ENCODE results near the gene ACKR1. TPM values are rescaled to one million over a fixed set of nuclear protein-coding genes. Genes with fewer than 3 reads are reported as not detected.

Gene ACKR1, protein sequence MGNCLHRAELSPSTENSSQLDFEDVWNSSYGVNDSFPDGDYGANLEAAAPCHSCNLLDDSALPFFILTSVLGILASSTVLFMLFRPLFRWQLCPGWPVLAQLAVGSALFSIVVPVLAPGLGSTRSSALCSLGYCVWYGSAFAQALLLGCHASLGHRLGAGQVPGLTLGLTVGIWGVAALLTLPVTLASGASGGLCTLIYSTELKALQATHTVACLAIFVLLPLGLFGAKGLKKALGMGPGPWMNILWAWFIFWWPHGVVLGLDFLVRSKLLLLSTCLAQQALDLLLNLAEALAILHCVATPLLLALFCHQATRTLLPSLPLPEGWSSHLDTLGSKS
- total RNA-seq = under 0.01 TPM in 1 of 2 replicates, not detected in the other

DNA sequence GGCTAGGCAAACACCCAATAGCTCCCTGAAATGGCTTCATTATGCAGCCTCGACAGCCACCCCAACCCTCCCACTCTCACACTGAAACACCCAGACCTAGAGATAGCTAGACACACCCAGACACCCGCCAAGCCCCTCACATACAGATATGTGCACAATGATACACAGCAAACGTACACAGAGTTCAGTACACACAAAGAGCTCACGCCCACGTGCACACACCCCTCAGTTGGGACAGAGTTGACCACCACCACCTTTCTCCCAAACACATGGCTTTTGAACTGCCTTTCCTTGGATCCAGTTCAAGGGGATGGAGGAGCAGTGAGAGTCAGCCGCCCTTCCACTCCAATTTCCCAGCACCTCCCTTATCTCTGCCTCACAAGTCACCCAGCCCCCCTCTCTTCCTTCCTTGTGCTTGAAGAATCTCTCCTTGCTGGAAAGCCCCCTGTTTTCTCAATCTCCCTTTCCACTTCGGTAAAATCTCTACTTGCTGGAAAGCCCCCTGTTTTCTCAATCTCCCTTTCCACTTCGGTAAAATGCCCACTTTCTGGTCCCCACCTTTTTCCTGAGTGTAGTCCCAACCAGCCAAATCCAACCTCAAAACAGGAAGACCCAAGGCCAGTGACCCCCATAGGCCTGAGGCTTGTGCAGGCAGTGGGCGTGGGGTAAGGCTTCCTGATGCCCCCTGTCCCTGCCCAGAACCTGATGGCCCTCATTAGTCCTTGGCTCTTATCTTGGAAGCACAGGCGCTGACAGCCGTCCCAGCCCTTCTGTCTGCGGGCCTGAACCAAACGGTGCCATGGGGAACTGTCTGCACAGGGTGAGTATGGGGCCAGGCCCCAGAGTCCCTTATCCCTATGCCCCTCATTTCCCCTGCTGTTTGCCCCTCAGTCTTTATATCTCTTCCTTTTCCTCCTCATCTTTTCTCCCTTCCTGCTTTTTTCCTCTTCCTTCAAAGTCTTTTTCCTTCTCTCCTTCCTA, at the start of gene ACKR1:
ACKR1 (plus strand) TSS at position 715 of the 981 bp plus-strand sequence; CDS start at position 800, 85 bp downstream.
- DNase-seq (ENCODE audit: low read depth in 2 of 2) = no peak

DNA sequence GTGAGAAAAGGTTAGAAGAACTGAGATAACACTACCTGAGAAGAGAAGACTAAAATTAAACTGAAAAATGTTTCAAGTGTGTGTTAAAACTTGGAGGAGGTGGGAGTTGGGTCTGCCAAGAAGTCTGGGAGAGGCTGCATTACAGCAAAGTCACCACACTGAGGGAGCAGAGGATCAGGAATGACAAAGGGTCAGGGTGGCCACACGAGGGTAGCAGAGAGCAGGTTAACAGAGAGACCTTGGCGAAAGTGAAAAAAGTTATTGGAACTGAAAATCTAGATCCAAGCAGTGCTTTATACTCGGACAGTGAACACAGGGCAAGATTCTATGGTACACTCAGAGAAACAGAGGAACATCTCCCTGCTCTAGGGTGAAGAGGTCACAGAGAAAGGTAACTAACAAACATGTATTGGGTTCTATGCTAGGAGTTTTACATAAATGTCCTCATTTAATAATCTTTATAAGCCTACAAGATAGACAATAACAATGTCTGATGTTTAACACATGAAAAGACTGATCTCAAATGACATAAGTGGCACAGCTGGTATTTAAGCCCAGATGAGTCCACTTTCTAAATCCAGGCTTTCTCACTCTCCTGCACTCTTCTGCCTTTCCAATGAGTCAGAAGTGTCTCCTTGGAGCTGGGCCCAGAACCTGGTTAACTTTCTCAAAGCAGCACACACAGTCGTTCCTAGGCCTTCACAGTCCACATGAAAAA, 43.5 kb upstream of the ACKR1 start:
- peak; percentile 53 to 78 for DNase-seq (ENCODE audit: low read depth in 2 of 2)

DNA sequence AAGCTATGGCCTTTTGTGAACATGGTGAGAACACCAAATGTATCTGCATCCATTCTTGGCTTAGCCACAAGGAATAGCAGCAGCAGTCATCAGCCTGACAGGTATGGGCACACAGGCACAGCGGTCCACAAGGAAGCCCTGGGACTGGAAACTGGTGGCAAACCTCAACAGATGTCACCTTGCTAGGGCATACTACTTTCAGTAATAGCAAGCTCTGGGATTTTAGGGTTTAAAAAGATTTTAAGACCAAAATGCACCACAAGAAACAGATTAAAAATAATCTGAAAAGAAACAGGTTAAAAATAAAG, 43.0 kb upstream of the ACKR1 start:
- no peak for DNase-seq (ENCODE audit: low read depth in 2 of 2)

DNA sequence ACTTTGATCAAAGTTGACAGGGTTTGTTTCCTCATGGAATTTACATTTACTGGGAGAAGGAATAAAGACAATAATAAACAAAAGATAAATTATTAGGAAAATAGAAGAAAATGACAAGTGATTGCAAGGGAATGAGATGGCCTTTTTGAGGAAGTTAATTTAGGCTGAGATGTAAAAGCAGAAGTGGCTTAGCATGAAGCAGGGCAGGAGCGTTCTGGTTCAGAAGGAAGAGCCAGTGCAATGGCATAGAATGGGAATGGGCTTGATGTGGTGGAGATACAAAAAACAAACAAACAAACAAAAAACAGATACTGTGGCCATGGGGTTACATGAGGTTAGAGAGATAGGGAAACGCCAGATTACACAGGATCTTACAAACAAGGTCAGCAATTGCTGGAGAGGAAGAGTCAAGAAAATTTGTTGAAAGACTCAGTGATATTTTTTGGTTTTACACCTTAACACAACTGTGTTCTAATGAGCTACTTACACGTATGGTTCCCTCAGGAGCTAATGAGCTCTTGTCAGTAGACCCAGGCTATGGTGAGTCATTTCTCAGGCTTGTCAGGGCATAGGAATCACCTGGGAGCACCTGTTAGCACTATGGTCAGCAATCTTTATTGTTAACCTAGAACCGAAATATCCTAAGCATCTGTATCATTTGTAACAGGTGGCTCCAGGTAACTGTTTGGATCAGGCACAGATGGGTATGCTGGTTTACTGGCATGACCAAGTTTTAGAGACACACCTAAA, 42.0 kb upstream of the ACKR1 start:
- DNase-seq (ENCODE audit: low read depth in 2 of 2) = no peak

DNA sequence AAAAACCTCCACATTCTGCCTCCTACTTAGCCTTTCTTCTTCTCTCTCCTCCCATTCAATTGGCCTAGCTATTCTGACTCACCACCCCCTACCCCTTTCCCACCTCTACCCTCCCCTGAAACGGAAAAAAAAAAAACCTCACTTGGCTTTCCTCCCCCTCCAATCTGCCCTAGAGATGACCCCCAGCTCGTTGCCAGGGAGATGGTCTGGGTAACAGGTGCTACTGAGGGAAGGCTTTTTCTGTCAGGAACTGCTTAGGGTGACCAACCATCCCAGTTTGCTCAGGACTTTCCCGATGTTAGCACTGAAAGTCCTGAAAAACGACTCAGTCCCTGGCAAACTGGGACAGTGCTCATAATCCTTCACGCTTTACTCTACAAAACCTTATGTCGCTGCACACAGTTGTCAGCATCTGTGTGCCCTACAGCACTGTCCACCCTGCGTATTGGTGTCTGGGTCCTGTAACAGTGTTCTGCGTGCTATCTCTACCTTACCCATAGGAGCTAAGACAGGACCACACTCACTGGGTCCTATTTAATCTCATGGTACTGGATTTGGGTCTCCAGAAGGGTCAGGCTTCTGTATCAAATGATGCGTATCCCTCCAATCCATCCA, 41.0 kb upstream of the ACKR1 start:
- DNase-seq (ENCODE audit: low read depth in 2 of 2) = no peak

DNA sequence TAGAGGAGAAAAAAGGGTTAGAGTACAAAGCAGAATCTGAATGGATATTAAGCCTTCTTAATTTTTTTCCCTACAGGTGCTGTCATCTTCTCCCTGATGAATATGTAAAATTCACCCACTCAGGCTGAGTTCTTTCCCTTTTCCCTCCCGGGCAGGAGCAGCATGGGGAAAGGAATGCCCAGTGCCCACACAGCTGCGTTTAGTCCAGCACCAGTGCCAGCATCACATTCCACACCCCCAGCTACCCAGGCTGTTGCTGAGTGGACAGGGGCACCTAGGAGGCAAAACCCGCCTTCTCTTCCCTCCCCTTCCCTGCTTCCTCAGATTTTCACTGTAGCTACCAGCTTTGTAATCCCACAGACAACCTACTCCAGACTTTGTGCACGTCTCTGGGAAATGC, 36.6 kb upstream of the ACKR1 start:
- DNase-seq (ENCODE audit: low read depth in 2 of 2) = no peak

DNA sequence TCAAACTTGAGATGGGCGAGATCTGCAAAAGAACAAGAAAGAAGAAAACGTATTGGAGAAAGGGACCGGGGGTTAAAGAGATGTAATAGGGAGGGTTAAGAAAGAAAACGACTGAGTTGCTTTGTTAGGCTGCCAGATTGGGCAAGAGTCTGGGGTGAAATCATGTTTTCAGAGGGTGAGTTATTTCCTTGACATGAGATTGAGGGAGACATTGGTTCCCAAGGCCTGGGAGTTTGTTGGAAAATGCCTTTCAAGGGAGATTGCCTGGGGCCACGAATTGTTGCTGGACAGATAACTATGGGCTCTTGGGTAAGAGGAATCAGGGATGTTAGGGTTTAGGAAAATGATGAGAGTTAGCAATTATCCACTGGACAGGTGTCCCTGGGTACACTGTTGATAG, 34.0 kb upstream of the ACKR1 start:
- DNase-seq (ENCODE audit: low read depth in 2 of 2) = no peak

DNA sequence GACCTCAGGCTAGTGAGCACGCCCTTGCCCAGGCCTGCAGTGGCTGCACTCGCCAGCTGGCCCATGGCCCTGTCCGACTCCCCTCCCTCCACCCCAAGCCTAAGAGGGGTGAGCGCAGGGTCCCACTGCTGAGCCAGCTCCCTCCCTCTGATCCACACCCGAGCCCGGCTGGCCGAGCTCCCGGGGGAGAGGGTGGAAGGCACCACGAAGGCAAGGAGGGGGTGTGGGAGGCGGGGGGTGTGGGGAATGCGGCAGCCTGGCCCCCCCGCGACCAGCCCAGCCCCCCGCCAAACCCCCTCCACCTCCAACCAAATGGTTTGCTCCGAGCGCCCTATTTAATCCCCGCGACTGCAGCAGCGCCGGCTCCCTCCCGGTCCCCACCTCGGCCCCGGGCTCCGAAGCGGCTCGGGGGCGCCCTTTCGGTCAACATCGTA, 33.4 kb upstream of the ACKR1 start, which contains the start of gene CADM3:
CADM3 (plus strand) TSS at position 362 of the 434 bp plus-strand sequence. CDS start 151 bp downstream, outside the sequence.
- no peak for DNase-seq (ENCODE audit: low read depth in 2 of 2)

DNA sequence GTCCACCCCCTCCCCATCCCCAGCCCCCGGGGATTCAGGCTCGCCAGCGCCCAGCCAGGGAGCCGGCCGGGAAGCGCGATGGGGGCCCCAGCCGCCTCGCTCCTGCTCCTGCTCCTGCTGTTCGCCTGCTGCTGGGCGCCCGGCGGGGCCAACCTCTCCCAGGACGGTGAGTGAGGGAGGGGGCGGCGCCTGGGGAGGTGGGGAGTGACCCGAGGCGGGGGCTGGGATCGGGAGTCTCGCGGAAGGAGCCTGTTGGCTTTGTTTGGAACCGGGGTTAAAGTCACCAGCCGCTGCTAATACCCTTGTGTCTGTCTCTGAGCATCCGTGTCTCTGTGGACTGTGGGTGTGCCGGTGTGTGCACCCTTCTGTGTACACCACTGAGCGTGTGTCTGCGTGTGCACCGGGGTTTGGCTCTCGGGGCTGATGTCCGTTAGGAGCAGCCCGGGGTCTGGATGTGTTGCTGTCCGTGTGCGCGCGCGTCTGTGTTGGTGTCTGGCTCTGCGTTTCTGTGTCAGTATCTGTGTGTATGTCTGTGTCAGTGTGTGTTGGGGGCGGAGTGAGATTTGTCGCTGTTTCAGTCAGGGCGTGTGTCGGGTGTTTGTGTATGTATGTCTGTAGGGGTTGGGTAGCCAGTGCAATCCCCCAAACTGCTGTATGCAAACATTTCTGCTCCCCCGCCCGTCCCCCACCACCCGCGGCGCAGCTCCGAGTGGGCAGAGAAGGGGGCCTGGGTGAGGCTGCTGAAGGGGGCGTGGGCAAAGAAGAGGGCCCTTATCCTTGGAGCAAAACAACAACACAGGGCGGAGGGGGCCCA, 32.8 kb upstream of the ACKR1 start:
- peak in 1 of 2 donors; percentile 12 for DNase-seq (ENCODE audit: low read depth in 2 of 2)

DNA sequence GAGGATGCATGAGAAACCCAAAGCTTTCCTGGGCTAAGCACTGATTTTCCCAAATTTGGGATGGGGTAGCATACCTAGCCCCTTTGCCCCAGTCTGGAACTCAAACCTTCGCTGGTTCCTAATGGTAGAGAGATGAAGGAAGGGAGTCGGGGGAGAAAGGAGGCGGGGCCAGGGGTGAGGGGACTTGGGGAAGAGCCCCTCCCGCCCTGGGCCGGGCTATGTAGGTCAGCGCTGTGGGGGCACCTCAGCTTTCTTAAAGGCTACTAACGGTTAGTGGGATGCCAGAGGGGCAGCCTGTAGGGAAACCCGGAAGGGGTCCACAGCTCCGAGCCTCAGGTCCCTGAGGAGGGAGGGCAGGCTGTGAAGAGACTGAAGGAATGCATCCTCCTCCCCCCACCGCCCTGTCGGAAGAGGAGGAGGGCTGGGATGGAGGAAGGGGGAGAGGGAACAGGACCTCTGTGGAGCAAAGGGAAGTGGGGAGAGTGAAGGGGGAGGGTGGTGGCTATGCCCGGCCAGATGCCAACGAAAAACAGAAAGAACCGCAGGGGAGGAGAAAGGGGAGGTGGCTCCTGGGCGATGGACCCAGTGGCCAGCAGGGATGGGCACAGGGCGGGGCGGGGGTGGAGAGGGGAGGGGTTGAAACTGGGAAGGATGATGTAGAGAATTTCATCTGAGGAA, 31.9 kb upstream of the ACKR1 start:
- no peak for DNase-seq (ENCODE audit: low read depth in 2 of 2)

DNA sequence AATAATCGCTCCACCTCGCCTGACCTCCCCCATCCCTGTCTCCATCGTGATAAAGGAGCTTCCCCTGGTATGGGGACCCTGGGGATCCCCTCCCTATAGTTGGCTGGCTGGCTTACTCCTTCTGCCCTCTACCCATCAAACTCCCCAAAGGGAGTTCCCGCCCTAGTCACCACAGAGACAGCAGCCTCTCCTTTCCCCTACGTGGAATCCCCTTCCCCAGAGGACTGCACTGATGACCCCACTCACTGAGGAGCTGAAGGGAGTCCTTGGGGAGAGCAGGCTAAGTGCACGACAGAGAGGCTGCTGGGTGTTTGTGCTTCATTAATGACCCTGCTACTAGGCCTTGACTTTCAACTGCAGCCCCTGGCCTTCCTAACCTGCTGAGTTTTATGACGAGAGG, 31.4 kb upstream of the ACKR1 start:
- DNase-seq (ENCODE audit: low read depth in 2 of 2) = no peak

DNA sequence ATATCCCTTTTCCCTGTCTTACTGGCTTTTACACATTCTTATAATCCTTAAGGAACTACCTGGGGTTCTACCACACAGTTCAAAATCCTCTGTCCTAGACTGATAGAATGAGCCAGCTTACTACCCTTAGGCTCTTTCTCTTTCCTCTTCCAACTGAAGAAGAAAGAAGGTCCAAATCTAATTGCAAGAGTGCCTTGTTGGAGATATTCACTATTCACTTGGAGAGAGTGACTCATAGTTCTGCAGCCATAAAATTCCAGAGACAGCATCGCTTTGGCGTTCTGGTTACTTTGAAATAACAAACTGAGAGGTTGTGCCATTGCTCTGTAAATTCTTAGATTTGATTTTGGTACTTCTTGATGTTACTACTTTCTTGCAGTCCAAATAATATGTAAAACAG, 29.1 kb upstream of the ACKR1 start:
- DNase-seq (ENCODE audit: low read depth in 2 of 2) = no peak

DNA sequence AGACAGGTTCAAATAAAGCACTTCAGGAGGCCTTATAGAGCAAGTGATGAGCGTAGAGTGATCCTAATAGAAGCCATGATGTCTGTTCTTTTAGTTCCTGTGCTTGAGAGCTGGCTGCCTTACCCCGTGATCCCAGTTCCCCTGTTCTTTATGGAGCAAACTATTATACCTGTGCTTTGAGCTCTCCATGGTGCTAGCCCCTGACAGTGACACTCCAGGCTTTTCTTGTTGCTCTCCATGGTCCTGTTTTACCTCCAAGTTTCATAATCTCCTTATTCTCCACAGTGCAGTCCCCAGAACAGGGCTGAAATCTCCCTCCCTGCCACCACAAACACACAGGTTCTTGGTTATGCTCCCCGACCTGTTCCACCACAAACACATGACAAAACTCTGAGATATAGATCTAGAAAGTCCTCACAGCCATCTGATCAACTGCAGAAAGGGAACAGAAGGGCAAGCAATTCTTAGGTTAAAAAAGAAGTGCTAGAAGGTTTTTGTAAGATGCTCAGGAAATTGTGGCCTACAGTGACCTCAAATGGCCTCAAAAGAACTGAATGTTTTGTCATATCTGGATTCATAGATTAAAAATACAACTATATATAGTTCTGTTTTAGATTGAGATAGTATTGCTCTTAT, 27.3 kb upstream of the ACKR1 start:
- DNase-seq (ENCODE audit: low read depth in 2 of 2) = peak; percentile 61 to 83

DNA sequence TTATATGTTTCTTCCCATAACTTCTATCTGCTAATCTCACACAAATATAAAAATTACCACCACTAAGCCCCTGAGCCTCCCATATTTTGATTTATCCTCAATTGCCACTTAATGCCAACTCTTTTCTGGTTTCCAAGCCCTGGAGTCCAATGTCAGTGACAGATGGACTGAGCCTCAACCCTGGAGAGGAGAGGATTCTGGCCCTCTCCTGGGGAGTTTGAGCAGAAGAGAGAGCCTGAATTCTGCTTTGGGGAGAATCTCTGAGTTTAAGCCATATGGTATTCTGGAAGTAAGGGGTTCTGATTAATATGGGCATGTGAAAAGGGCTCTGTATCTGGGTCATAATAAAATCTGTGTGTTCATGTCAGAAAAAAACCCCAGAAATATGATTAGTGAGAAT, 24.8 kb upstream of the ACKR1 start:
- no peak for DNase-seq (ENCODE audit: low read depth in 2 of 2)

DNA sequence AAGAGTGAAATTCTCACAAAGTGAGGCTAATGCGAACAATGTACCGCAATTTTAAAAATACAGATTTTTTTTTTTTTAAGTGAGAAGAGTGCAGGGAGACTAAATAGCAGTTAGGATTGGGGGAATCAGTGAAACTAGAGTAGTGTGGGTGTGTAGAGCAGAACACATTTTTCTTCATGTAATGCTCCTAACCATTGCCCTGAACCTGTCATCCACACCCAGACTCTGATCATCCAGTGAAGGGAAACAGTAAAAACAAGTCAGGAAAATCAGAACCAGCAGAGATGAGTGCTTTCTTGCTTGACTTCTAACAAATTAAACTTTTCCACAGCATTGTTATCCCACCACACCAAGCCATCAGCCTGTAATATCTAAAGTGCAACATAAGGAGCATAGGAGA, 24.2 kb upstream of the ACKR1 start:
- DNase-seq (ENCODE audit: low read depth in 2 of 2) = no peak

DNA sequence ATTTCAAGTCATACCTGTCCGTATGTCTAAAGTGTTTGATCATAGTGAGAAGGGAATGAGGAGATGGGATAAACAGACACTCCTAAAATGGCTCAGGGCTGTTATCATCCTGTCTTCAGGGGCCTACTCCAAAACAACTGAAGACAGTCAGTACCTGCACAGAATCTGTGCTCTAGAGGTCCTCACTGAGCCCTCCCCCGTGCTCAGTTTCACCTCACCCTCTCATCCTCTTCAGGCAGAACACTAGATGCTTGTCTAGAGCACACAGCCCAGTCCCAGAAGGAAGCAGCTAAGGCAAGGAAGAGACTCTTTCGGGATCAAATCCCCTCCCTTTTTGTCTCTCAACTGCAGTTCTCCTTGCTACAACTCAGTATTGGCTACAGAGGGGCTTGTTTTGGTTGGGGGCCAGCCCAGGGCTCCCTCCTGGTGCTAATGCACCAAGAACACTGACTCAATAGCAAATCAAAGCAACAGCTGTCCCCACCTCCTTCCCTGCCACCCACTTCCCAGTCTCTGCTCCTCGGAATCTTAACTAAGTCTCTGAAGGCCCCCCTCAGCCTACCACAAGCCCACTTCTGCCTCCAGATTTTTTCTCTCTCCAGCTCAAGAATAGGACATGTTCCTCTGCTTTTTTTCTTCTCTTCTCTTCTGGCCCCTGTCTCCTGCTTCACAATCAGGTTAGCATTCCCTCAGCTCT, 23.2 kb upstream of the ACKR1 start:
- DNase-seq (ENCODE audit: low read depth in 2 of 2) = no peak

DNA sequence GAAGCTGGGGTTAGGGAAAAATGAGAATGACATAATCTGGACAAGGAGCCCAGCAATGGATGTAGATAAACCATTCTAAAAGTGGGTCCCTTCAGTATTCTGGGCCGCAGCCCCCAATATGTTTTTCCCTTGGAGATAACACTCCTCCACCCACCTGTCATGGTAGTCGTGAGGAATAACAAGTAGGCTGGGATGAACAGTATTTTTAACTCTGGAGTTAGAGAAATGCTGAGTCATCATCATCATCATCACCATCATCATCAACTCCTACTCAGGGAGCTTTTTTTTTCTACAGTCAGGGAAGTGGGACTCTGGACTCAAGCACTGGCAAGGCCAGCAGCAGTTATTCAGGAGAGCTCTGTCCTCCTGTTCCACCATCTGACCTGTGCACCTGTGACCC, 20.5 kb upstream of the ACKR1 start:
- DNase-seq (ENCODE audit: low read depth in 2 of 2) = no peak

DNA sequence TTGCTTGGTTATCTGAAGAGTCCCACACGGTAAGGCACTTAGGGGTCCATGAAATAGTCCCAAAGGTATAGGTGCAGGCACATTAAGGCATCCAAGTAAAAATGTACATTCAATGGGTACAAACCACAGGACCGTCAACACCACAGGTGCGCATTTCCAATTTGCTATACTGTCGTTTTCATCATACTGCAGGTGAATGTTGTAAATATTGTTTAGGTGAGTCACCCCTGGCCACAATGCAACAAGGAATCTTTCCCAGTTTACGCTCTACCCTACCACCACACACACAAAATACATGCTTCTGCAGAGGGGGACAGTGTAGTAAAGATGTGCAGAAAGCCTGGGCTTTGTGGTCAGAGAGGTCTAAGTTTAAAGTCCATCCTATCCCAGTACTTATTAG, 19.6 kb upstream of the ACKR1 start:
- DNase-seq (ENCODE audit: low read depth in 2 of 2) = no peak

Measured in dermis microvascular lymphatic vessel endothelial cell (primary cell).